Activated CD8-positive, alpha-beta T cell treated with anti-CD3 and anti-CD28 coated beads, Interleukin-2, amount 10 ng/mL, durations not matched to agents 7 days and 5 days (primary cell): ENCODE results near the gene CTNND1. TPM values are rescaled to one million over a fixed set of nuclear protein-coding genes. Genes with fewer than 3 reads are reported as not detected.
"Not testable (repeated sequence)": the region's sequence is repeated elsewhere in the genome, so short reads cannot be mapped to it uniquely, and the experiment has no call there.

ENCODE experiments used
- ATAC-seq: fragments of 150-1000 bp; cut with Tn5 transposase; one replicate; pipeline ENCODE4 v1.10.0; 2021; ENCODE audit warnings: moderate library complexity
- CTCF ChIA-PET: fragments of 350-600 bp; sonication (Branson Sonifier 250); formaldehyde crosslinking; loops from one replicate; lab custom pipeline; 2021; ENCODE audit warnings: antibody characterized with exemption; lab: Charles Lee
- POLR2A ChIA-PET: fragments of 350-600 bp; sonication (Branson Sonifier 250); formaldehyde crosslinking; loops from one replicate; lab custom pipeline; 2021; ENCODE audit warnings: antibody characterized with exemption; lab: Charles Lee
- DNase-seq: peaks from one replicate; pipeline ENCODE4 v3.0.0-alpha.2; 2020
- H3K27ac Mint-ChIP-seq: one replicate; pipeline ENCODE4 v1.8.0; 2021; ENCODE audit warnings: mild to moderate bottlenecking, mixed read lengths
- H3K27me3 Mint-ChIP-seq: one replicate; pipeline ENCODE4 v1.8.0; 2021; ENCODE audit warnings: low read depth, mixed read lengths
- H3K36me3 Mint-ChIP-seq: one replicate; pipeline ENCODE4 v1.8.0; 2021; ENCODE audit warnings: low read depth, mixed read lengths
- H3K4me1 Mint-ChIP-seq: one replicate; pipeline ENCODE4 v1.8.0; 2021; ENCODE audit warnings: low read depth, mixed read lengths
- H3K4me3 Mint-ChIP-seq: one replicate; pipeline ENCODE4 v1.8.0; 2021; ENCODE audit warnings: mild to moderate bottlenecking, mixed read lengths
- H3K9me3 Mint-ChIP-seq: one replicate; pipeline ENCODE4 v1.8.0; 2022; ENCODE audit warnings: mixed read lengths; ENCODE audit not compliant: insufficient read depth
- total RNA-seq, 2 experiments: library from RNA; stranded (reverse); gene quantifications; one replicate each; pipeline ENCODE4 v1.2.3, GENCODE V29; 2021

Gene CTNND1
- total RNA-seq, 2 experiments from 2014 or later, result 6.8 to 8.4 TPM

- H3K4me1 Mint-ChIP-seq, result no peaks in the 10 kb centered on the region
- ATAC-seq, result no peak
These were observed 53.9 kb downstream of the CTNND1 start for GRCh38 chr11:57815476-57815875.

GRCh38 chr11:57815877-57816276, 54.3 kb downstream of the CTNND1 start:
- Mint-ChIP-seq H3K27ac (no peak overlapping the region), H3K9me3 (no peaks in the 10 kb centered on the region), H3K27me3 (no peaks in the 10 kb centered on the region), H3K4me3 (no peak overlapping the region), H3K4me1 (no peaks in the 10 kb centered on the region), H3K36me3 (peaks cover 14% of the 10 kb centered on the region)
- ChIA-PET POLR2A (no interaction called here), CTCF (interaction anchor here (0.8 kb wide), 1 partner anchor 322 kb away, joined by 3 read pairs; no protein-coding TSS in a partner anchor)
- DNase-seq (no peak), ATAC-seq (no peak)

More at GRCh38 chr11:57815476-57815875, 53.9 kb downstream of the CTNND1 start:
- DNase-seq, result no peak
- Mint-ChIP-seq H3K36me3 (peaks cover 14% of the 10 kb centered on the region), H3K27ac (no peak overlapping the region), H3K27me3 (no peaks in the 10 kb centered on the region), H3K9me3 (no peaks in the 10 kb centered on the region), H3K4me3 (no peak overlapping the region)
- CTCF ChIA-PET, result interaction anchor here (0.8 to 1.9 kb wide), 2 partner anchors 15 to 321 kb away, joined by 3 to 7 read pairs; no protein-coding TSS in a partner anchor
- POLR2A ChIA-PET, result no interaction called here

- peaks cover 11% of the 10 kb centered on the region for H3K36me3 Mint-ChIP-seq
- peaks cover 8% of the 10 kb centered on the region for H3K27me3 Mint-ChIP-seq
- H3K9me3 Mint-ChIP-seq, result no peaks in the 10 kb centered on the region
- no peak overlapping the region for H3K4me3 Mint-ChIP-seq
- ATAC-seq, result no peak
- no peaks in the 10 kb centered on the region for H3K4me1 Mint-ChIP-seq
- no peak overlapping the region for H3K27ac Mint-ChIP-seq
- DNase-seq, result no peak
- CTCF ChIA-PET, result interaction anchor here (1.5 kb wide), 1 partner anchor 18 kb away, joined by 6 read pairs; no protein-coding TSS in a partner anchor
- POLR2A ChIA-PET, result no interaction called here
These were observed 57.2 kb downstream of the CTNND1 start for GRCh38 chr11:57818812-57819211.

GRCh38 chr11:57819252-57819979, 57.8 kb downstream of the CTNND1 start:
- H3K9me3 Mint-ChIP-seq, result no peaks in the 10 kb centered on the region
- H3K27ac Mint-ChIP-seq, result no peak overlapping the region
- H3K27me3 Mint-ChIP-seq, result peaks cover 8% of the 10 kb centered on the region
- DNase-seq, result no peak
- no peak overlapping the region for H3K4me3 Mint-ChIP-seq
- no peaks in the 10 kb centered on the region for H3K4me1 Mint-ChIP-seq
- no peak for ATAC-seq
- CTCF ChIA-PET, result interaction anchor here (1.5 kb wide), 1 partner anchor 19 kb away, joined by 6 read pairs; no protein-coding TSS in a partner anchor
- peaks cover 11% of the 10 kb centered on the region for H3K36me3 Mint-ChIP-seq
- POLR2A ChIA-PET, result no interaction called here

- Mint-ChIP-seq H3K4me3 (no peak overlapping the region), H3K4me1 (no peaks in the 10 kb centered on the region), H3K36me3 (no peaks in the 10 kb centered on the region), H3K9me3 (no peaks in the 10 kb centered on the region), H3K27ac (no peak overlapping the region), H3K27me3 (peaks cover 13% of the 10 kb centered on the region)
- POLR2A ChIA-PET, result no interaction called here
- CTCF ChIA-PET, result no interaction called here
- ATAC-seq (no peak), DNase-seq (no peak)
These were observed 62.3 kb downstream of the CTNND1 start for GRCh38 chr11:57823859-57824258.

- Mint-ChIP-seq H3K27me3 (peaks cover 16% of the 10 kb centered on the region), H3K9me3 (no peaks in the 10 kb centered on the region), H3K36me3 (no peaks in the 10 kb centered on the region), H3K4me1 (no peaks in the 10 kb centered on the region), H3K4me3 (no peak overlapping the region), H3K27ac (no peak overlapping the region)
- no peak for ATAC-seq
- ChIA-PET CTCF (no interaction called here), POLR2A (no interaction called here)
- DNase-seq, result no peak
These were observed 73.2 kb downstream of the CTNND1 start for GRCh38 chr11:57834852-57835251.

GRCh38 chr11:57838609-57839008, 77.0 kb downstream of the CTNND1 start:
- H3K27ac Mint-ChIP-seq, result not testable (repeated sequence)

GRCh38 chr11:57842873-57843272, 81.3 kb downstream of the CTNND1 start:
- POLR2A ChIA-PET, result no interaction called here
- Mint-ChIP-seq H3K27me3 (peaks cover 2% of the 10 kb centered on the region), H3K27ac (no peak overlapping the region), H3K4me3 (no peak overlapping the region), H3K36me3 (no peaks in the 10 kb centered on the region), H3K9me3 (no peaks in the 10 kb centered on the region), H3K4me1 (no peaks in the 10 kb centered on the region)
- ATAC-seq, result no peak
- CTCF ChIA-PET, result no interaction called here
- DNase-seq, result no peak

More at GRCh38 chr11:57838609-57839008, 77.0 kb downstream of the CTNND1 start:
- DNase-seq, H3K36me3 Mint-ChIP-seq, H3K4me3 Mint-ChIP-seq, H3K9me3 Mint-ChIP-seq, H3K4me1 Mint-ChIP-seq, ATAC-seq, CTCF ChIA-PET, POLR2A ChIA-PET: not testable (repeated sequence)
- peaks cover 12% of the 10 kb centered on the region for H3K27me3 Mint-ChIP-seq

- CTCF ChIA-PET, result no interaction called here
- no peak for DNase-seq
- ATAC-seq, result no peak
- Mint-ChIP-seq H3K27ac (no peak overlapping the region), H3K36me3 (no peaks in the 10 kb centered on the region), H3K4me1 (peaks cover 3% of the 10 kb centered on the region), H3K9me3 (no peaks in the 10 kb centered on the region), H3K27me3 (peaks cover 6% of the 10 kb centered on the region), H3K4me3 (no peak overlapping the region)
- POLR2A ChIA-PET, result no interaction called here
These were observed 106.4 kb downstream of the CTNND1 start for GRCh38 chr11:57867966-57868365.

GRCh38 chr11:57868491-57868890, 106.9 kb downstream of the CTNND1 start:
- Mint-ChIP-seq H3K9me3 (no peaks in the 10 kb centered on the region), H3K4me1 (peaks cover 8% of the 10 kb centered on the region), H3K4me3 (no peak overlapping the region), H3K27ac (no peak overlapping the region), H3K36me3 (no peaks in the 10 kb centered on the region), H3K27me3 (peaks cover 6% of the 10 kb centered on the region)
- DNase-seq (no peak), ATAC-seq (no peak)
- CTCF ChIA-PET, result no interaction called here
- POLR2A ChIA-PET, result no interaction called here
